ENCODE results near the gene UBASH3B.
"Not testable (repeated sequence)": the region's sequence is repeated elsewhere in the genome, so short reads cannot be mapped to it uniquely, and the experiment has no call there.

UBASH3B gene

DNA sequence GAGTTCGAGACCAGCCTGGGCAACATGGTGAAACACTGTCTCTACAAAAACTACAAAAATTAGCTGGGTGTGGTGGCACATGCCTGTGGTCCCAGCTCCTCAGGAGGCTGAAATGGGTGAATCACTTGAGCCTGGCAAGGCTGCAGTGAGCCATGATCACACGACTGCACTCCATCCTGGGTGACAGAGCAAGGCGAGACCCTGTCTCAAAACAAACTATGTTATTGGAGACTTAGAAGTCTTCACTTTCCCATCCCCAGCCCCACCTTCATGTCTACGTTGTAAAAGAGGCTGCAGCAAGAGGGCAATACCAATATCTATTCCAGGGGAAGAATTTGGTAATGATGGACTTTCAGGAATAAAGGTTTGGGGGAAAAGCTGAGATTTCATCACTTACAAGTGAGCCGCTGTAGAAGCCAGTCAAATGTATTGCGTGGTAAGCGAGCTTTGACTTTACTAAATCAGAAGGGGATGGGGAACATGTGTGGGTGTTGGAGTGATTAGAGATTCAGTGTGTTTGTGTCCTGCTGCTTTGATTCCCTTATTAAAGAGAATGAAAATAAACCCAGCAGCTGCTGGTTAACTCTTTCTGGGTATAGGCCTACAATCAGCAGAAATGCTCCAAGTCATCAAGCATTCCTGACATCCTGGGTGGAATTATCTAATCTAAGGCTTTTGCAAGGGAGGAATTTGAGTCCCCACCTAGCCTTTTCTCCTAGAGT lies 53.7 kb downstream of the UBASH3B start:
- DNase-seq (ENCODE audit: low read depth) = peak; percentile 47

DNA sequence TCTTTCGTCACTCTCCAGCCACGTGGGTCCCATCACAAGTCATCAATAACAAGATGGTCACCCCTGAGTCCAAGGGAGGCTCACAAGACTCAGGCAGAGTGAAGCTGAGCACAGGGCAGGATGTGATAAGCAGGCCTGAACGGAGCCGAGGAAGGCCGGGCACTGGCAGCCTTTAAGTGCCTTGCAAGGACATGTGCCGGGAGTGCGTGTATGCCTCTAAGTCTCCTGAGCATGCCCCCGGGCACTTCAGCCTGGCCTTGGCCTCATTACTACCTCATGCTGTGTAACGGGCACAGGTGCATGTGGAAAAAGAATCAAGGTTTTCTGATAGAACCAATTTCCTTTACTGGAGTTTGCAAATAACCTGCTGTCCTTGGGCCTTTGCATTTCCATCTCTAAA lies 55.8 kb downstream of the UBASH3B start:
- no peak for DNase-seq (ENCODE audit: low read depth)

DNA sequence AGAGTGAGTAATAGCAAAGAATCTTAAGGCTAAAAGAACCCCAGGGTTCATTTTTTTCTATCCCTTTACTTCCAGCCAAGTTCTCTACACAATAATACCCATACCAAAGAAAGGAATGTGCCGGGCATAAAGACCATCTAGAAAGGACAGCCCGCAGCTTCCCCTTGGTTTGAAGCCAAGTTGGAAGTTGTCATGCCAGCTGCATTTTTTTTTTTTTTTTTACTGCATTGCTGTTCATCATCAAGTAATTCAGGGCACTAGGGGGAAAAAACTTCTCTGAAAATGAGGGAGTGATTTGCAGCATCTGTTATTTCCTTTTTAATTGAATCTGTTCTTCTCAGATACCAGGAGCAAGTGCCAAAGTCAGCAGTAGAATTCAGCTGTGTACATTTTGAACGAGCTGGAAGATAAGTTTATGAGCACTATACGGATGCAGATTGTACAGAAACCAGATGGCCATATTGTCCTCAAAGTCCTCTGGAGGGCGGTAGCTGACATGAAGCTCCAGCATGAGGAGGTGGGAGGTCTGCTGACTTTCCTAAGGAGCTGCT lies 56.4 kb downstream of the UBASH3B start:
- DNase-seq (ENCODE audit: low read depth) = no peak

DNA sequence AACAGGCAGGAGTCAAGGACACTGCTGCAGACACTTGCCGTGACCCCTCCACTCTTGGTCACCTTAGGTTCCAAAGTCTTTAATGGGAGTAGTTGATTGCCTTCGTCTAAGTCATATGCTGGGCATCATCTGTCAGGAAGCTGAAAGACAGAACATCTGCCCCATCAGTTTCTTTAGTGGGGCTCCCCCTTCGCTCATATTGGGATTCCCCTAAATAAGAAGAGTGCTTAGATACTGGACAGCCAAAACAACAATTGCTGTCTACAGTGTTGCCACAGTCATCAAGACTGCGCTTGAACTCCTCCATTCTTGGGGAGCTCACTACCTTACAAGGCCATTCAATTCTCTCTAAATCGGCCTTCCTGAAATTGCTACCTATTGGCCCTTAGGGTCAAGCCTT lies 58.5 kb downstream of the UBASH3B start:
- no peak for DNase-seq (ENCODE audit: low read depth)

DNA sequence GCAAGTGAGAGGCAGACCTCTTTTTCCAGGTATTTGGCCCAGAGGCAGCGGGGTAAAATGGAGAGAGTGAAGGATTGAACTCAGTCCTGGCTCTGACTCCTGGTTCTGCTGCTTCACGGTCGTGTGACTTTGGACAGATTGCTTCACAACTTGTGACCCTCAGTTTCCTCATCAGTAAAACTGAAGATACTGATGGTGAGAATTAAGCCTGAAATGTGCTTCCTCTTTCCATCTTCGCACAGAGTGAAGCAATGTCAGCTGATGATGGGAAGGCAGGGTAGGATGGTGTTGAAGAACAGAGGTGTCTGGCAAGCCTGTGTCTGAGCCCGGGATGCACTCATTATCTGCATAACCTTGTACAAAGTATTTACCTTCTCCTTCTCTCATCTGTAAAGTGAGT lies 59.0 kb downstream of the UBASH3B start:
- no peak for DNase-seq (ENCODE audit: low read depth)

DNA sequence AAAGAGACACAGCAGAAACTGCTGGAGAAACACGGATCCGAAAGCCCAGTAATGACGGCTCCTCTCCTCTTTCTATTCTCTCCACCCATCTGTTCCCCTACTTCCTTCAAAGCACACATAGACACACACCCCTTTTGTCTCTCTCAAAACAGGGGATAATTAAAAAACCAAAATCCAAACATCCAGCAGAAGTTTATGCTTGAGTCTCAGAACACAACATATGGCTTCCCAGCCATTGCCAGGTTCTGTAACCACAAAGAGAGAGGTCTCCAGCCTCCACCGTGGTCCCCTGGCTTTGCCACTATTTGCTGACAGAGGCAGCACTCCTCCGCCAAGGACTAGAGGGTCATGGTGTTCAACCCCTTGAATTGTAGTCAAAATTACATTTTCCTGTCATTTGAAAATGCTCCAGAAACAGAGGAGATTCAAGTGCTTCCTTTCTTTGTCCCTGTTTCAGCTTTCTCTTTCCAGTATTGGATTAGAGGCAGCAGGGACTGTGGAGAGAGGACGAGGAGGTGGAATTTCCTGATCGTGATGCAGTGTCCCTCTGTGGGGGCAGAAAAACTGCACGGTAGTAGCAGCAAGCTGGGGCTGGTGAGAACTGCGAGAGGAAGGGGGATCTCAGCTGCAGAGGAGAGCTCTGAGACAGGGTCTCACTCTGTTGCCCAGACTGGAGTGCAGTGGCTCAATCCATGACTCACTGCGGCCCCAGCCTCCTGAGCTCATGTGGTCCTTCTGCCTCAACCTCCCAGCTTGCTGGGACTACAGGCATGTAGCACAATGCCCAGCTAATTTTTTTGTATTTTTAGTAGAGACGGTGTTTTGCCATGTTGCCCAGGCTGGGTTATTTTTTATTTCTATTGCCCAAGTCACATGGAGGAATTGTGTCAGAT lies 60.3 kb downstream of the UBASH3B start:
- DNase-seq (ENCODE audit: low read depth) = no peak

DNA sequence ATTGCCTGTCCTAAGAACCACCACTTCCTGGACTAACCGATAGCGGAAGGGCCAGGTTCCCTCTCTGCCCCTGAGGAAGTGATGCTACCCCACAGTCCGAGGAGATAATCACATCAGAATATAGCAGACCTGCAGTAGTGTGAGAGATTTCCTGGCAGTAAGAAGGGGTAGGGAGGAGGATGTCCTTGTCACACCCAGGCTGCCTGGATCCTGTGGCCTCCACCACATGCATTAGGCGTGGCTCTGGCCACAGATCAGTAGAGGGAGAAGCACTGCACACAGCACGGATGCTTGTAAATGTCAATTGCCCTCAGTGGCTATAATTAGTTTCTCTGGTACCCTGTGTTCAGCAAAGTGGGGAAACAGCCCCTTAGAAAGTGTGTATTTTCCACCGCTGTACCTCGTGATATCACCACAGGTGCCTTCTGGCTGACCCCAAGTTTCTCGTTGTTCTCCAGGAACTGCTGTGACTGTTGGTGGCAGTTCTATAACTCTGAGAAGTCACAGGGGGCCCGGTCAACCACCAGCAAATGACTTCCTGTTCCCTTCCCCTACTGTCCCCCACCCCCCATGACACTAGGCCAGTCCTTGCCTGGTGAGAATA lies 61.8 kb downstream of the UBASH3B start:
- no peak for DNase-seq (ENCODE audit: low read depth)

DNA sequence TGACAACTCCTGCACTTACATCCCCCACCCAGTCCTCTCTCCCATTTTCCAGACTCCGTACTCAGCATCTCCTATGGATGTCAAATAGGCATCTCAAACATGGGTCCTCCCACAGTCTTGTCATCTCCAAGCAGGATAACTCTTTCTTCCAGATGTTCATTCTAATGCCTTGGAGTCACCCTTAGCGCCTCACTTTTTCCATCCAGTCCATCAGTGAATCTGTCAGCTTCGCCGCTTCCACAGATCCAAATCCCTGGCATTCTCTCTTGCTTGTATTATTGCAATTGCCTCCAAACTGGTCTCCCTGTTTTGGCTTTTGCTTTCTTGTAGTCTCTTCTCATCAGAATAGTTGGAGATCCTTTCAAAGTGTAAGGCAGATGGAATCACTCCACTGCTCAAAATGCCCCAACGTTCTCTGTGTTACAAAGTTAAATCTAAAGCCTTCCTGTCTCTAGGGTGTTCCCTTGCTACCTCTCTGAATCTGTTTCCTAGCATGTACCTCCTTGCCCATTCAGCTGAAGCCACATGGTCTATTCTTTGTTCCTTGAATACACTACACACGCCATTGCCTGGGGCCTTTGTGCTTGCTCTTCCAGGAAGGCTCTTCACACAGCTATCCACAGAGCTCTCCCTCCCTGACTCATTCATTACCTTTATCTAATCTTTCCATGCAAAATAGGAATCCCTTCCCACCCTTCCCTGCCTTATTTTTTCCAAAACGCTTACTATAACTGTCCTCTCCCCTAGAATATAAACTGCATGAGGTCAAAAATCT lies 64.8 kb downstream of the UBASH3B start:
- no peak for DNase-seq (ENCODE audit: low read depth)

DNA sequence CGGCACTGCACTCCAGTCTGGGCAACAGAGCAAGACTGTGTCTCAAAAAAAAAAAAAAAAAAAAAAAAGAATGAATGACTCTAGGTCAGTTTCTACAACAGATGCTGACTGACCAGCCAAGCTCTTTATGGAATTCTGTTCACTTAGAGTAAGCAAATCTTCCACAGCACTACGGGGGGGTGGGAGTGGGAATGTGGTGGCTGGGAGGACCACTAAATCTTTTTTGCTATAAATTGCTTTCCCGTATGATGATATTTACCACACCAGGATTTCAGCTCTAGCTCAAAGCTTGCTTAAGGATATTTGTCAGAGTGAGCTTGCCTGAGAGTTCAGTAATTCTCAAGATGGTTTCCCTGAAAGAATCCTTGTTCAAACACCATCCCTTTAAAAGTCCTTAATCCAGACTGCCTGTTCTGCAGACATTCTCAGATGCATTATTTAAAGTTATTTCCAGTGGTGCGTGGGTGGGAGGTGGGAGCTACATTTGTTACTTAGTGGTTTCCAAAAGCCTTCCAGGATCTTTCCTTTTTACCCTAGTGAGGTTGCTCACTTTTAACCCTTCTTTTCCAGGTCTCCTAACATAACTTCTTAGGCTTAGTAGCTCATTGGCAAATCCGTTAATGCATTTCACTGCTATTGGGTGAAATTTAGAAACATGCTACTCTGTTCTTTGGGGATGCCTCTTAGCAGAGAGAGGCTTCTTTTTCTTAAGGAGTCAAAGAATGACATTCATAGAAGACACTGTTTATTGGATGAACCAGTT lies 65.9 kb downstream of the UBASH3B start:
- no peak for DNase-seq (ENCODE audit: low read depth)

DNA sequence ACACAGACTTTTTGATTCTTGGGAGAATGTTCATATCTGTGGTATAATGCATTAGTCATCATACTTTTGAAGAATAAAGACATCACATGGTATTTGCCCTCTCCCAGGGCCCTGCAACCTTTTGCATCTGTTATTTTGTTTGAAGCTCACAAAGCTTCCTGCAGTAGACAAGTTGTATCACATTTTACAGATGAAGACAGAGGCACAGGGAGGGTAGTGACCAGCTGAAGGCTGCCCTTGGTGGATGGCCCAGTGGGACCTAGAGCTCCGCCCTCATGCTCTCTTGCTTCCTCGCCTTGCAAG lies 66.4 kb downstream of the UBASH3B start:
- DNase-seq (ENCODE audit: low read depth) = peak; percentile 41

DNA sequence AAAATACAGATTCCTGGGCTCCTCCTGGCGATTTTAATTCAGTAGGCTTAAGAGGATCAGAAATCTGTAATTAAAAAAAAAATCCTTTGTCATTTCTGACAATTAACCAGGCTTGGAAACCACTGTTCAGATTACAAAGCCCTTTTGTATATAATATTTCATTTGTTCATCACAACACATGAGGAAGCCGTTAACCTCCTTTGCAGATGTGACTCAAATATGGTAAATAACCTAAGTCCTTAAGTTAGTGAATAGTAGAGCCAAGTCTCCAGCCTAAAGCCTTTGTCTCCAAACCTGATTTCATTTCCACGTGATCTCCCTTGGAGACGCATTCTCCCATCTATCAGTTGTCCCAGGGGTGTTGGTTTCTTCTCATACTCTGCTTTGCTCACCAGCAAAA lies 67.6 kb downstream of the UBASH3B start:
- no peak for DNase-seq (ENCODE audit: low read depth)

DNA sequence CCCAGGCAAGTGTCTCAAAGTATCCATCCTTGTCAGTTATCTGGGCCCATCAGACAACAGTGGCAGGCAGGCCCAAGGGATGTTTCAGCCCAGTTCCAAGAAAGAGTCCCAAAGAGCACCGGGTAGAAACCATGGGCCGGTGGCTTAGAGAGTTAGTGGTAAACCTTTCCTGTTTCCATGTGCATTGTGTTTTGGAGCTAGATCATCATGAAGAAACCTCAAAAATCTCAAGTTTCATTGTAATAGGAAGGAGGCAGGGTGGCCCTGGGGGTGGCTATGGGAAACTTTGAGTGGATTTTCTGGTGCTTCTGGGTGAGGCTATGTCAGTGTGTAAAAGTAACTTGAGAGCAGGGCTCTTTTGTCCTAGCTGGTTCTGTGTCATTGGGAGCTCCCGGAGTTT lies 68.1 kb downstream of the UBASH3B start:
- no peak for DNase-seq (ENCODE audit: low read depth)

DNA sequence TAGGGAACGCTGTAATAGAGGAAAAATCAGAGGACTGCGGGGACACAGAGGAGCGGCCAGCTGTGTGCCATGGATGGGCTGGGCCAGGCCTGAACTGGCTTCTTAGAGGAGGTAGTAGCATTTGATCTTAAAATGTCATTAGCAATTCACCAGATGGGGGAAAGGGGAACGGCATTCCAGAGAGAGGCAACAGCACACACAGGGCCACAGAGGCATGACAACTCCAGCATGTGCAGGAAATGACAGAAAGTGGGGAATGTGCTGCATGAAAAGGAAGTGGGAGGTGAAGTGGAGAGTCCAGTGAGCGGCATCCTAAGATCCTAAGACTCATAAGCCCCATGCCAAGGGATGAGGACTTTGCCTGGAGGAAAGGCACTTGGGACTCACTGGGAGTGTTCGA lies 69.0 kb downstream of the UBASH3B start:
- DNase-seq (ENCODE audit: low read depth) = no peak

DNA sequence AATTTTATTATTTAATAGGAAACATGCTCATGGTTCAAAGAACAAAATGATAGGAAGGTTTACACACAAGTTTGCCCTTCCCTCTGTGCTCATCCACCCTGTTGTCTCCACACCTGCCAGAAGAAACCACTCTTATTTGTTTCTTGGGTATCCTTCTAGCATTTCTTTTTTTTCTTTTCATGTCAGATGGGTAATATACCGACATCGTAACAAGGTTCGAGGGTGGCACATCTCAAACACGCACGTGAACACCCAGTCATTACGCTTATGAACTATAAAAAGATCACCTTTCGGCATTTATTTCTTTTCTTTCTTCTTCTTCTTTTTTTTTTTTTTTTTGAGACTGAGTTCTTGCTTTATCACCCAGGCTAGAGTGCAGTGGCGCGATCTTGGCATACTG lies 70.5 kb downstream of the UBASH3B start:
- no peak for DNase-seq (ENCODE audit: low read depth)

DNA sequence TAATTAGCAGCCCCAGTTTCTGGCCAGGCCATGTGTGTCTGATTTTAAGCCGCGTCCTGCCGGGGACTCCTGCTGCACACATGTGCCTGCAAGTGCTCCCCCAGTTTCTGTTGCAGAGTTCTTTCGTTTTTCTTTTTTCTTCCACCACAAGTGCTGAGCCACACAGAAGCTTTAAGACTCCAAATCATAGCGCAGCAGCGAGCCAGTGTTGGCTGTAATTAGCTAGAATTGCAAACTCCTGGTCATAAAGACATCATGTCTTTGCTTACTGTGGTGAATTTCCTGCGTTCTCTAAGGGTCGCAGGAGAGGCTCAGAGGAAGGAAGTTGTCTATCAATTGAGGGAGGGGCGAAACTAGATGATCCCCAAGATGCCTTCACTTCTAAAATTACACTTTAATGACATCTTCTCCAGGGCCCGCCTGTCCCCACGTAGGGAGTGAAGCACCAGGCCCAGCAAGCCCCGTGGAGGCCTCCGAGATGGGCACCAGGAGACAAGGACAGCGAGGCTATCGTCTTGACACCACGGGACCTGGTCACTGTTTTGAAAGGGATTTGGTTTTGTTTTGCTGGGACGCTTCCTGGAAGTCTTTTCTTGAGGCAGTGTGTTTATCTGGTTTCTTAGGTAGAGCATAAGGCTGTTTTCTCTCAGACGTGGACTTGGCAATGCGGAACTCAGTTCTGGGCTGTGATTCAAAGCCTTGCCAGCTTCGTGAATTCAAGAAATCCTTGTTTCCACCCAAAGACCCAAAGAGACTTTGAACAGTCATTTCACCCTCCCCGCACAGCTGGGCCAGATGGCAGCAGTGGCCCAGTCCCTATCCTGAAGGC lies 71.8 kb downstream of the UBASH3B start:
- DNase-seq (ENCODE audit: low read depth) = no peak

DNA sequence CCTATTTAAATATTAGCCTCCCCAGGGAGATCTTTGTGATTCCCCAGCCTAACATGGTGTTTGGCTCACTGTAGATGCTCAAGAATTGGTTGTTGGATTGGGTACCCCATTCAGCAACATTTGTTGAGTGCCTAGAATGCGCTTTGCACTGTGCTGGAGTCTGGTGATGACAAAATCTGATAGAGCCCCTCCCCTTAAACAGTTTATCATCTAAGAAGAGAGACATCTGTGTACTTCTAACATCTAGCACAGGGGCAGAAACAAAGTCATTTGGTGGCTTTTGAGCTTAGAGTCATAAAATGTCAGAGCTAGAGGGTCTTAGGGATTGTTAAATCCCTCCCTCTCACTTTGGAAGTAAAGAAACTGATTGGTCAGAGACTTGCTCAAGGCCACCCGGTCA lies 73.0 kb downstream of the UBASH3B start:
- no peak for DNase-seq (ENCODE audit: low read depth)

DNA sequence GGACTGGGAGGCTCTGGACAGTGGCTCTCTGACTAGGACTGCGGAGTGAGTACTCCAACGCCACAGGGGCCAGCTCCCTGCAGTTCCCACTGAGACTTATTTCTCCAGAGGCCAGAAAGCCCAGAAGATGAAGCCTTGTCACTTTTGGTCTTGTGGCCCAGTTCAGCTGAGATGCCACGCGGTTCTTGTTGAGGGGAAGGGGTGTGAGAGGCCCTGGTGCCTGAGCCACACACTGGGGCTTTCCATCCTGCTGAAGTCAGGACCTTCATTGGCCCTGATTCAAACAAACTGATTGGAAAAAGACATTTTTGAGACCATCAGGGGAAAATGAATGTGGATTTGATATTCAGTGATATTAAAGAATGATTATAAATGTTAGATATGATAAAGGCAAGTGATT lies 73.6 kb downstream of the UBASH3B start:
- no peak for DNase-seq (ENCODE audit: low read depth)

DNA sequence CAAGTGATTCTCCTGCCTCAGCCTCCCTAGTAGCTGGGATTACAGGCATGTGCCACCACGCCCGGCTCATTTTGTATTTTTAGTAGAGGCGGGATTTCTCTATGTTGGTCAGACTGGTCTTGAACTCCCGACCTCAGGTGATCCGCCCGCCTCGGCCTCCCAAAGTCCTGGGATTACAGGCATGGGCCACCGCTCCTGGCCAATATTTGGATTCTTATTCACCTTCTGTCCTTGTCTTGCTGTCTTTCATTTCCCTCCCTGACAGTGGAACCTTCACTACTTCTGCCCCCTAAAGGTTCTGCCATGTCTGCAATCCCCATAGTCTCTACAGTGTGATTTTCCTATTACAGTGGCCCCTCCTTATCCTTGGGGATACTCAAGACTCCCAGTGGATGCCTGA lies 75.2 kb downstream of the UBASH3B start:
- not testable (repeated sequence) for DNase-seq (ENCODE audit: low read depth)

DNA sequence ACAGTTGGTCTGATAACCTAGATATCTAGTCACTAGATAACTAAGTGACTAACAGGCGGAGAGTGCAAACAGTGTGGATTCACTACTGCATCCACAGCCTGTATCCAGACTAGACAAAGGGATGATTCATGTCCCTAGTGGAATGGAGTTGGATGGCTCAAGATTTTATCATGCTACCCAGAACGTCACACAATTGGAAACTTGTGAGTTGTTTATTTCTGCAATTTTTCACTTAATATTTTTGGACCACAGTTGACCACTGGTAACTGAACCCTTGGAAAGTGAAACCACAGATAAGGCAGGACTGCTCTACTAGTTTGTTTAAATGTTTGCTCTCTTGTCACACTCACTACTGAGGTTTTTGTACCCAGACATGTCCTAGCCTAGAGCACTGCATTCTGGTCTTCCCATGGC lies 76.0 kb downstream of the UBASH3B start:
- DNase-seq (ENCODE audit: low read depth) = no peak
